ENCODE results near the gene DERL3.

GRCh38 chr22:23818541-23818940, 20.3 kb downstream of the DERL3 start:
- TF ChIP-seq CTCF (IDR thresholded peaks at IDR 0.05; ENCODE audit: low read depth, low read length) (no peak), POLR2A (IDR thresholded peaks at IDR 0.05; ENCODE audit: extremely low read depth, insufficient read length) (no peak), MYC (IDR thresholded peaks at IDR 0.05; ENCODE audit: low read depth, low read length) (no peak)

Data from NB4 (cell line).